ENCODE measurements around the gene CYP2F1.
"Not testable (repeated sequence)": the region's sequence is repeated elsewhere in the genome, so short reads cannot be mapped to it uniquely, and the experiment has no call there.

The CYP2F1 gene

DNA sequence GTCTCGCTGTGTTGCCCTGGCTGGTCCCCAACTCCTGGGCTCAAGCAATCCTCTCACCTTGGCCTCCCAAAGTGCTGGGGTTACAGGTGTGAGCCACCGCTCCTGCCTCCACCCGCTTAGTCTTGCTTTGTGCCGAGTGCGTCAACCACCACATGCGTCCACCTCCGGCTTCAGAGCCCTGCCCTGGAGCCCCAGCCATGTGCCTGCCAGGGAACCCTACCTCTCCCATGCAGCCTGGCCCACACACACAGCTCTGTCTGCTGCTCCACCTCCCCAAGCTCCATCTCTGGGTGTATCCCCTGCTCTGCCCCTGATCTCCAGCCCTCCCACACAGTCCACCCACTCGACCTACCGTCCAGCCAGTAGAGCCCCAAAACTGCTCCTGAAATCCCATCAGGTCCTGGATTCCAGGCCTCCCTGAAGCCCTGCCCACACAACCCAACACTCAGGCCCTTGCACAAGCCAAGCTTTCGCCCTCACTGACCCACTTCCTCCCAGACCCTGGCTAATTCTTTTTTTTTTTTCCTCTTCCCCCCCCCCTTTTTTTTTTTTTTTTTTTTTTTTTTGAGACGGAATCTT lies 9.6 kb downstream of the CYP2F1 start:
- intact Hi-C loops (cut with DNase I), result no loop called here
- no peak for DNase-seq

GRCh38 chr19:41126765-41127203 lies 12.6 kb downstream of the CYP2F1 start:
- DNase-seq, result peak in 5 of 42 donors; percentile 6 to 59 (median 35)
- intact Hi-C loops (cut with DNase I), result not testable (repeated sequence)

DNA sequence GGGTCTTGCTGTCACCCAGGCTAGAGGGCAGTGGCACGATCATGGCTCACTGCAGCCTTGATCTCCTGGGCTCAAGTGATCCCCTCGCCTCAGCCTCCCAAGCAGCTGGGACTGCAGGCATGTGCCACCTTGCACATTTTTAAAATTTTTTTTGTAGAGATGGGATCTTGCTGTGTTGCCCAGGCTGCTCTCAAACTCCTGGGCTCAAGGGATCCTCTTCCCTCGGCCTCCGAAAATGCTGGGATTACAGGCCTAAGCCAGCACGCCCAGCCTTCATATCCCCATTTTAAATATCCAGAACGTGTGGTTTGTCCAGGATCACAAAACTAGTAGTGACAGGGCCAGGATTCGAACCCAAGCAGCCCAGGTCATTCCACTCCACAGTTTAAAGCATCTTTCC lies 13.1 kb downstream of the CYP2F1 start:
- DNase-seq; intact Hi-C loops (cut with DNase I): not testable (repeated sequence)

- intact Hi-C loops (cut with DNase I), result not testable (repeated sequence)
- peak; percentile 12 to 83 (median 62) for DNase-seq
Measured at GRCh38 chr19:41127801-41128300, 13.6 kb downstream of the CYP2F1 start.

DNA sequence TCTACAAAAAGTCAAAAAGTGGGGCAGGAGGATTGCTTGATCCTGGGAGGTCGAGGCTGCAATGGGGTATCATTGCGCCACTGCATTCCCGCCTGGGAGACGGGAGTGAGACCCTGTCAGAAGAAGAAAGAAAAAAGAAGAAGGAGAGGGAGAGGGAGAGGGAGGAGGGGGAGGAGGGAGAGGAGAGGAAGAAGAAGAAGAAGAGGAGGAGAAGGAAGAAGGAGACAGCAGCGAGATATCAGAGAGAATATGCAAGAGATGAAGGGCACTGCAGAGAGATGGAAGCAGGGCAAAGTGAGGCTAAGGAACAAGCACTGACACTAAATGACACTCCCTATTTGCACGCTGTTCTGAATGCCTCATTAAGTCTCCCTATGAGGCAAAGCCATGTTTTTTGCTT lies 14.5 kb downstream of the CYP2F1 start:
- intact Hi-C loops (cut with DNase I), result no loop called here
- no peak for DNase-seq

DNA sequence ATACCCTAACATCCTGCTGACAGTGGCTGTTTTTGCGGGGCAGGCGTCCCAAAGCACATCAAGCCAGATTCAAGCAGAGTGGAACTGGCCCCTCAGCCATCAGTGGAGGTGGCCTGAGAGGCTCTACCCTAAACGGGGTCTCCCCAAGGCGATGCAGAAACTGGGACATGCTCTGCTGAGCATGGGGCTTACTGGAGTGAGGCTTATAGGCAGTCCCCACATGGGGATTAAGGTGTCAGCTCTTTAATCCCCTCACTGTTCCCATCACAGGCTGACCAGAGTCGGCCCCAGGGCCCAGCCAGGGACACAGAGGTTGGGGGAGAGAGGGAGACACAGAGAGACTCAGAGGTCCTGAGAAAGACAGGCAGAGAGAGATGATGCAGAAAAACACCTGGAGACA lies 17.0 kb downstream of the CYP2F1 start:
- no peak for DNase-seq
- intact Hi-C loops (cut with DNase I), result no loop called here

- no peak for DNase-seq
- intact Hi-C loops (cut with DNase I), result no loop called here
Measured at GRCh38 chr19:41133260-41133659, 19.0 kb downstream of the CYP2F1 start.

- intact Hi-C loops (cut with DNase I), result no loop called here
- DNase-seq, result no peak
Measured at GRCh38 chr19:41134616-41135015, 20.4 kb downstream of the CYP2F1 start.

DNA sequence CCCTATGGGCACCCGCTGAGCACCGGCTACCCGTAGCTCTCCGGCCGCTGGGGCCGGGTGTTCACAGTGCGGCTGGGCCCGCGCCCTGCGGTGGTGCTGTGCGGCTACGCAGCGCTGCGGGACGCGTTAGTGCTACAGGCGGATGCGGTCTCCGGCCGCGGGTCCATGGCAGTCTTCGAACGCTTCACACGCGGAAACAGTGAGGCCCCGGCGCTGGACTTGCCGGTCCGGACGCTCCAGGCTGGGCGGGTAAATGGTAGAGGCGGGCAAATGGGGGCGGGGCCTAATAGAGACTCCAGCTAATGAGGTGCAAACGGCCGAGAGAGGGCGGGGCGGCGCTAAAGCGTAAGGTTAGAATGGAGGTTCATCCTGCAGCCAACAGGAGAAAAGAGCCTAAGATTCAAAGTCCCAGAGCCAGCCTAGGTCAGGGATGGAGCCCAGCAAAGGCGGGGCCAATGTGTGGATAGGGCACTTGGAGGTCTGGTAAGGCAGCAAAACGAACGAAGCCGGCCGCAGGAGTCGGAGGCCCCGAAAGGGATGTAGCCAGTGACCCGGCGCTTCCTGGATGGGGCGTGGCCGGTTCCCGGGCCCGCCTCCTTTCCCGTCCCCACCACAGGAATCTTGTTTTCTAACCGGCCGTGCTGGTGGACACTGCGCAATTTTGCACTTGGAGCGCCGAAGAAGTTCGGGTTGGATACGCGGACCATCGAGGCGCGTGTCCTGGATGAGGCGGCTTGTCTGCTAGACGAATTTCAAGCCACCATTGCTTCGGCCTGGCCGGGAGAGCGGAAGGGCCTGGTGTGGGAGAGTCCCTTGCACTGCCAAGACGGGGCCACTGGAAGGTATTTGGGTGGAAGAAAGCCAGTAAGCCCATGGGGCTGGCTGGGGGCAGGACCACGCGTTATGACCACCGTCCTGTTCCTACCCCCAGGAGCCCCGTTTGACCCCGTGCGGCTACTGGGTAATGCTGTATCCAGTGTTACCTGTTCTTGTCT lies 21.5 kb downstream of the CYP2F1 start:
- peak; percentile 16 to 84 (median 63) for DNase-seq
- intact Hi-C loops (cut with DNase I), result not testable (repeated sequence)

DNA sequence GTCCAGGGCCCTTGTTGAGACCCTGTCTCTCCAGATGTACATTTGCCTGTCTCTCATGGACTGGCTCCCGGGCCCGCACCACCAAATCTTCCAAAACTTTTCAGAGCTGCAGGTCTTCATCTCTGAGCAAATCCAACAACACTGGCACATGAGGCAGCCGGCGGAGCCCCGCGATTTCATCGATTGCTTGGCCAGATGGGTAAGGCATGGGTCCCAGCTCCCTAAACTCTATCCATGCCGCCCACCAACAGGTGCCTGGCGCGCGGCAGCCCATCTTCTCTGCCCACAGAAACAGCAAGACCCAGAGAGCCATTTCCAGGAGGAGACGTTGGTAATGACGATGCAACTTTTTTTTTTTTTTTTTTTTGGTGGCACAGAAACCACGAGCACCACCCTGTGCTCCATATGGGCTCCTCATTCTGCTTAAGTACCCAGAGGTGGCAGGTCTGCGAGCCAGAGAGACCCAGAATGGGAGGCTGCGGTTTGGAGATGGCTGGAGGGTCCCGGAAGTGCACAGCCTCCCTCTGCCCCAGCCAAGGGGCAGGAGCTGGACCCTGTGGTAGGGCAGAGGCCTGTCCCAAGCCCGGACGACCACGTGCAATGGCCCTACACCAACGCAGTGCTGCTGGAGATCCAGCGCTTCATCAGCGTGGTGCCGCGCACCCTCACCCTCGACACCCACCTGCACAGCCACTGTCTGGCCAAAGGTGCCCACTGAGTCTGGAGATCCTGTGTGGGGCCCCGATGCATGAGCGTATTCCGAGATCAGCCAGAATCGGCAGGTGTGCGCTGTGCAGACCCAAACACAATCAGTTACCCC lies 22.6 kb downstream of the CYP2F1 start:
- DNase-seq, result no peak
- intact Hi-C loops (cut with DNase I), result no loop called here

DNA sequence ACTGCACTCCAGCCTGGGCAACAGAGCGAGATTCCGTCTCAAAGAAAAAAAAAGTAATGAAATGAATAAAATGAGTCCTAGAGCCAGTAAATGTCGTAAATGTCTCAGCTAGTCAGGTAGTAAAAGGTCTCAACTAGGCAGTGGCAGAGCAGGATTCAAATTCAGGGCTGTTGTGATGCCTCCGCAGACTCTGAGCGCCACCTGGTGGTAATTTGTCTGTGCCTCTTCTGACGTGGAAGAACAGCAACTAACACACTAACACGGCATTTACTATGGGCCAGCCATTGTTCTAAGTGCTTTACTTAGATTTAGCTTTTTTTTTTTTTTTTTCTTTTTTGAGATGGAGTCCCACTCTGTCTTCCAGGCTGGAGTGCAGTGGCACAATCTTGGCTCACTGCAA lies 30.2 kb downstream of the CYP2F1 start:
- intact Hi-C loops (cut with DNase I), result loop anchor here (5.0 kb wide), 1 partner anchor 482 kb away; no protein-coding TSS in a partner anchor
- peak; percentile 54 to 90 (median 77) for DNase-seq

- no peak for DNase-seq
- intact Hi-C loops (cut with DNase I), result no loop called here
Measured at GRCh38 chr19:41149831-41150230, 35.6 kb downstream of the CYP2F1 start.

- DNase-seq; intact Hi-C loops (cut with DNase I): not testable (repeated sequence)
Measured at GRCh38 chr19:41150986-41151385, 36.8 kb downstream of the CYP2F1 start.

DNA sequence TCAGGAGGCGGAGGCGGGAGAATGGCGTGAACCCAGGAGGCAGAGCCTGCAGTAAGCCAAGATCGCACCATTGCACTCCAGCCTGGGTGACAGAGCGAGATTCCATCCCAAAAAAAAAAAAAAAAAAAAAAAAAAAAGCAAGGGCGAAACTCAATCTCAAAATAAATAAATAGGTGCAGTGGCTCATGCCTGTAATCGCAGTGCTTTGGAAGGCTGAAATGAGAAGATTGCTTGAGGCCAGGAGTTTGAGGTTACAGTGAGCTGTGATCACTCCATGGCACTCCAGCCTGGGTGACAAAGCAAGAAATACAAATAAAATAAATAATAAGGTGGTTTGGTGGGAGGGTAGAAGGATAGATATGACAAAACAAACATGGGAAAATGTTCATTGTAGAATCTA lies 39.8 kb downstream of the CYP2F1 start:
- intact Hi-C loops (cut with DNase I), result no loop called here

DNA sequence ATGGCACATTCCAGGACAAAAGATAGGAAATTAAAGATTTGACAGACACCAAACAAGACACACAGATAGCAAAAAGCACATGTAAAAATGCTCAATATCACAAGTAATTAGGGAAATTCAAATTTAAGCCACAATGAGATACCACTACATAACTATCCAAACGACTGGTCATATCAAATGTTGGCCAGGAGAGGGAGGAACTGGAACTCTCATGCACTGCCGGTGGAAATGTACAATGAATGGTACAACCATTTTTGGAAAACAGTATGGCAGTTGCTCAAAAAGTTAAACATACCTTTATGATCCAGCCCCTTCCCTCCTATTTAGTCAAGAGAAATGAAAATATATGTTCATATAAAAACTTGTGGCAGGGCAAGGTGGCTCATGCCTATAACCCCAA lies 42.0 kb downstream of the CYP2F1 start:
- intact Hi-C loops (cut with DNase I), result no loop called here
- no peak for DNase-seq

More for the DNA sequence above, 39.8 kb downstream of the CYP2F1 start:
- no peak for DNase-seq

- no peak for DNase-seq
- intact Hi-C loops (cut with DNase I), result no loop called here
Measured at GRCh38 chr19:41159881-41160280, 45.6 kb downstream of the CYP2F1 start.

- intact Hi-C loops (cut with DNase I), result no loop called here
- no peak for DNase-seq
Measured at GRCh38 chr19:41161903-41162302, 47.7 kb downstream of the CYP2F1 start.

GRCh38 chr19:41166944-41167804 lies 52.9 kb downstream of the CYP2F1 start:
- intact Hi-C loops (cut with DNase I), result no loop called here
- DNase-seq, result no peak
